ENCODE measurements around the gene CYFIP2.

- TF ChIP-seq CTCF (IDR thresholded peaks at IDR 0.05), result no peak
- no peak for TF ChIP-seq POLR2A (IDR thresholded peaks at IDR 0.05)
These were observed 168.2 kb downstream of the CYFIP2 start for GRCh38 chr5:157434096-157434495.

Measured in Peyer's patch (tissue), 4 donors.